BE2C (cell line): ENCODE data around the gene HELZ.

ENCODE experiments used
- DNase-seq: peaks from one replicate; pipeline ENCODE4 v3.0.0-alpha.2; 2020
- H3K27me3 ChIP-seq: fragments of 250-450 bp; sonication (Bioruptor Pico); 2 replicates; pipeline ENCODE4 v1.5.1; 2020; ENCODE audit warnings: mild to moderate bottlenecking
- H3K36me3 ChIP-seq: fragments of 250-450 bp; sonication (Bioruptor Pico); 2 replicates; pipeline ENCODE4 v1.5.1; 2020; ENCODE audit warnings: mild to moderate bottlenecking
- H3K4me1 ChIP-seq: fragments of 250-450 bp; sonication (Bioruptor Pico); 2 replicates; pipeline ENCODE4 v1.5.1; 2020
- H3K4me3 ChIP-seq: 2 replicates; pipeline ENCODE4 v1.5.1; 2011; ENCODE audit warnings: low read depth, low read length
- H3K9me3 ChIP-seq: fragments of 250-450 bp; sonication (Bioruptor Pico); 2 replicates; pipeline ENCODE4 v1.5.1; 2020
- CTCF ChIP-seq: IDR thresholded peaks from 2 replicates; pipeline ENCODE4 v1.5.1; 2012; ENCODE audit warnings: mild to moderate bottlenecking, low read depth, low read length

HELZ gene

GRCh38 chr17:67038861-67039365, 206.1 kb downstream of the HELZ start:
- Histone ChIP-seq H3K9me3 (peaks cover 3% of the 10 kb centered on the region; the same call in 1 of the 2 replicates), H3K4me1 (peaks cover 7% of the 10 kb centered on the region), H3K36me3 (no peaks in the 10 kb centered on the region), H3K4me3 (no peak overlapping the region), H3K27me3 (no peaks in the 10 kb centered on the region)
- TF ChIP-seq CTCF, result no peak
- DNase-seq, result no peak

- no peak for DNase-seq
- Histone ChIP-seq H3K27me3 (no peaks in the 10 kb centered on the region), H3K4me3 (no peak overlapping the region), H3K36me3 (no peaks in the 10 kb centered on the region), H3K4me1 (peaks cover 7% of the 10 kb centered on the region), H3K9me3 (no peaks in the 10 kb centered on the region)
- TF ChIP-seq CTCF, result no peak
Observed at GRCh38 chr17:67035131-67036083, 209.6 kb downstream of the HELZ start.

- H3K9me3 ChIP-seq, result no peaks in the 10 kb centered on the region
- H3K4me3 ChIP-seq, result no peak overlapping the region
- H3K4me1 ChIP-seq, result peaks cover 7% of the 10 kb centered on the region
- H3K36me3 ChIP-seq, result no peaks in the 10 kb centered on the region
- no peak for TF ChIP-seq CTCF
- H3K27me3 ChIP-seq, result no peaks in the 10 kb centered on the region
- DNase-seq, result no peak
Observed at GRCh38 chr17:67033613-67034012, 211.4 kb downstream of the HELZ start.

GRCh38 chr17:67032985-67033384, 212.0 kb downstream of the HELZ start:
- Histone ChIP-seq H3K9me3 (no peaks in the 10 kb centered on the region), H3K27me3 (no peaks in the 10 kb centered on the region), H3K4me1 (peaks cover 7% of the 10 kb centered on the region), H3K4me3 (no peak overlapping the region), H3K36me3 (no peaks in the 10 kb centered on the region)
- no peak for TF ChIP-seq CTCF
- DNase-seq, result no peak

- TF ChIP-seq CTCF, result no peak
- no peaks in the 10 kb centered on the region for H3K9me3 ChIP-seq
- DNase-seq, result no peak
- H3K4me1 ChIP-seq, result peaks cover 7% of the 10 kb centered on the region
- H3K27me3 ChIP-seq, result no peaks in the 10 kb centered on the region
- H3K4me3 ChIP-seq, result no peak overlapping the region
- no peaks in the 10 kb centered on the region for H3K36me3 ChIP-seq
Observed at GRCh38 chr17:67032382-67032781, 212.6 kb downstream of the HELZ start.

GRCh38 chr17:67030641-67031040, 214.4 kb downstream of the HELZ start:
- Histone ChIP-seq H3K9me3 (no peaks in the 10 kb centered on the region), H3K27me3 (no peaks in the 10 kb centered on the region)
- TF ChIP-seq CTCF, result no peak

More at GRCh38 chr17:67030641-67031040, 214.4 kb downstream of the HELZ start:
- Histone ChIP-seq H3K4me3 (no peak overlapping the region), H3K4me1 (peaks cover 6% of the 10 kb centered on the region), H3K36me3 (peaks cover 3% of the 10 kb centered on the region)
- DNase-seq, result no peak
